Activated CD8-positive, alpha-beta T cell treated with anti-CD3 and anti-CD28 coated beads for 36 hours (primary cell): ENCODE data around the gene CHRNA10. TPM values are rescaled to one million over a fixed set of nuclear protein-coding genes. Genes with fewer than 3 reads are reported as not detected.

Experiments used
- ATAC-seq: fragments of 200-7000 bp; cut with Tn5 transposase; one replicate; pipeline ENCODE4 v1.10.0; 2021; ENCODE audit warnings: mild to moderate bottlenecking, moderate library complexity
- CTCF ChIA-PET: fragments of 350-600 bp; sonication (Branson Sonifier 250); formaldehyde crosslinking; loops from one replicate; lab custom pipeline; 2021; ENCODE audit warnings: antibody characterized with exemption; lab: Charles Lee
- POLR2A ChIA-PET: fragments of 350-600 bp; sonication (Branson Sonifier 250); formaldehyde crosslinking; loops from one replicate; lab custom pipeline; 2021; ENCODE audit warnings: antibody characterized with exemption; lab: Charles Lee
- DNase-seq: peaks from one replicate; pipeline ENCODE4 v3.0.0-alpha.2; 2020
- H3K27ac Mint-ChIP-seq: one replicate; pipeline ENCODE4 v1.8.0; 2021; ENCODE audit warnings: mild to moderate bottlenecking, mixed read lengths
- H3K27me3 Mint-ChIP-seq: one replicate; pipeline ENCODE4 v1.8.0; 2021; ENCODE audit warnings: mixed read lengths
- H3K36me3 Mint-ChIP-seq: one replicate; pipeline ENCODE4 v1.8.0; 2021; ENCODE audit warnings: low read depth, mixed read lengths
- H3K4me1 Mint-ChIP-seq: one replicate; pipeline ENCODE4 v1.8.0; 2021; ENCODE audit warnings: low read depth, mixed read lengths
- H3K4me3 Mint-ChIP-seq: one replicate; pipeline ENCODE4 v1.8.0; 2021; ENCODE audit warnings: mild to moderate bottlenecking, moderate library complexity, mixed read lengths
- H3K9me3 Mint-ChIP-seq: one replicate; pipeline ENCODE4 v1.8.0; 2021; ENCODE audit warnings: mixed read lengths
- intact Hi-C: fragments of 100-400 bp; cut with micrococcal nuclease; formaldehyde crosslinking; loops from one replicate; pipeline ENCODE4 v1.10.0; 2022
- total RNA-seq, 2 experiments: library from RNA; stranded (reverse); gene quantifications; one replicate each; pipeline ENCODE4 v1.2.3, GENCODE V29; 2021
- TF ChIP-seq, protein P1 (sequence below): fragments of 200-600 bp; IDR thresholded peaks from one replicate; pipeline ENCODE4 v1.8.0; 2022; ENCODE audit warnings: antibody characterized with exemption, mild to moderate bottlenecking

The CHRNA10 gene
- total RNA-seq, 2 experiments from 2014 or later: 0.58 to 1.0 TPM

DNA sequence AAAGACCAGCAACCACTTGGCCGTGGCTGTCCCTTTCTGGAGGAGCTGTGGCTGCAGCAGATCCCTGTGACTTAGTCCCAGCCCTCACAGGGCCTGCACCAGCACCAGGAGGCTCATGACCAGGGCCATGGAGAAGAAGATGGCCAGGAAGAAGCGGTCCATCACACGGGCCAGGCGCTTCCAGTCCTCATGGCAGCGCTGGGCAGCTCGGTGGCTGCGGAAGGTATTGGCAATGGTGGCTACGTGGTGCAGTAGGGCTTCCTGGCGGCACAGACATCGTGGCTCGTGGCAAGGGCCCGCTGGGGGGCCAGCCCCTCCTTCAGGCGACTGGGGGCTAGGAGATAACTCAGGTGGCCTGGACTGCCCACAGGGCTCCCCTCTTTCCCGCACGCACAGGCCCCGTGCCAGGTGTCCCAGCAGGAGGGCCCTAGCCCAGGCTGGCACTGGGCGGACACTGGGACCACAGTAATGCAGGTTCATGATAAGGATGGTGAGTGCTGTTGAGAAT is 5.1 kb downstream of the CHRNA10 start:
- Mint-ChIP-seq H3K27ac (no peak overlapping the region), H3K4me3 (no peak overlapping the region), H3K27me3 (no peaks in the 10 kb centered on the region), H3K36me3 (peaks cover 19% of the 10 kb centered on the region), H3K9me3 (no peaks in the 10 kb centered on the region), H3K4me1 (no peaks in the 10 kb centered on the region)
- POLR2A ChIA-PET: interaction anchor here (1.0 kb wide), 1 partner anchor 15 kb away, joined by 3 read pairs; no protein-coding TSS in a partner anchor
- TF ChIP-seq, protein P1, sequence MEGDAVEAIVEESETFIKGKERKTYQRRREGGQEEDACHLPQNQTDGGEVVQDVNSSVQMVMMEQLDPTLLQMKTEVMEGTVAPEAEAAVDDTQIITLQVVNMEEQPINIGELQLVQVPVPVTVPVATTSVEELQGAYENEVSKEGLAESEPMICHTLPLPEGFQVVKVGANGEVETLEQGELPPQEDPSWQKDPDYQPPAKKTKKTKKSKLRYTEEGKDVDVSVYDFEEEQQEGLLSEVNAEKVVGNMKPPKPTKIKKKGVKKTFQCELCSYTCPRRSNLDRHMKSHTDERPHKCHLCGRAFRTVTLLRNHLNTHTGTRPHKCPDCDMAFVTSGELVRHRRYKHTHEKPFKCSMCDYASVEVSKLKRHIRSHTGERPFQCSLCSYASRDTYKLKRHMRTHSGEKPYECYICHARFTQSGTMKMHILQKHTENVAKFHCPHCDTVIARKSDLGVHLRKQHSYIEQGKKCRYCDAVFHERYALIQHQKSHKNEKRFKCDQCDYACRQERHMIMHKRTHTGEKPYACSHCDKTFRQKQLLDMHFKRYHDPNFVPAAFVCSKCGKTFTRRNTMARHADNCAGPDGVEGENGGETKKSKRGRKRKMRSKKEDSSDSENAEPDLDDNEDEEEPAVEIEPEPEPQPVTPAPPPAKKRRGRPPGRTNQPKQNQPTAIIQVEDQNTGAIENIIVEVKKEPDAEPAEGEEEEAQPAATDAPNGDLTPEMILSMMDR: no peak
- intact Hi-C loops: no loop called here
- no peak for DNase-seq
- no peak for ATAC-seq
- CTCF ChIA-PET: no interaction called here

DNA sequence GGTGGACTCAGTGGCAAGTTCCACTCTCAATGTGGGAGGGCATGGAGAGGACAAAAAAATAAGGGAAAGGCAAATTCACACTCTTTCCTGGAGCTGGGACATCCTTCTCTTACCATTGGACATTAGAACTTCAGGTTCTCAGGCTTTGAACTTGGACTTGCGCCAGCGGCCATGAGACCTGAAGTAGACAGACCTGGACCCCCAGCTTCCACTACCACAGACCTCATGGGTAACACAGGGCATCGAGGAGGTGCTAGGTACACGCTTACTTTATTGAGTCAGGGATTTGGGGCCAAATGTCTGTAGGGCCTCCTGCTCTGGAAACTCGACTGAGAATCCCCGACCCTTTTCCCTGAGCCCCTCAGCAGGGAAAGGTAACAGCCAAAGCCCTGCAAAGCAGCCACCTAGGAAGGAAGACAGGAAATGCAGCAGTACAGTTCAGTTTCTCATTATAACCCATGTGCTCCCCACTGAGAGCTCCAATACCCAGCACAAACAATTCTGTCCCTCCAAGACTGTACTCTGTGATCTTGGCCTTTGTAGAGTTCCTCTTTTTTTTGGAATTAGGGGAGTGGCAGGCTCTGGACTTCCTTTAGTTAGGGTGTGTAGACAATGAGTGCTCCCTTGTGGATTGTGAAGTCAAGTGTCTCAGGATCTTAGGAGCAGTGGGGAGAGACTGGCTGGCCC is 5.7 kb downstream of the CHRNA10 start:
- H3K27me3 Mint-ChIP-seq: no peaks in the 10 kb centered on the region
- intact Hi-C loops: no loop called here
- H3K4me1 Mint-ChIP-seq: no peaks in the 10 kb centered on the region
- POLR2A ChIA-PET: no interaction called here
- no peak overlapping the region for H3K4me3 Mint-ChIP-seq
- CTCF ChIA-PET: no interaction called here
- no peaks in the 10 kb centered on the region for H3K9me3 Mint-ChIP-seq
- ATAC-seq (no peak), DNase-seq (no peak)
- H3K27ac Mint-ChIP-seq: no peak overlapping the region
- H3K36me3 Mint-ChIP-seq: peaks cover 19% of the 10 kb centered on the region
- TF ChIP-seq, protein P1: no peak

DNA sequence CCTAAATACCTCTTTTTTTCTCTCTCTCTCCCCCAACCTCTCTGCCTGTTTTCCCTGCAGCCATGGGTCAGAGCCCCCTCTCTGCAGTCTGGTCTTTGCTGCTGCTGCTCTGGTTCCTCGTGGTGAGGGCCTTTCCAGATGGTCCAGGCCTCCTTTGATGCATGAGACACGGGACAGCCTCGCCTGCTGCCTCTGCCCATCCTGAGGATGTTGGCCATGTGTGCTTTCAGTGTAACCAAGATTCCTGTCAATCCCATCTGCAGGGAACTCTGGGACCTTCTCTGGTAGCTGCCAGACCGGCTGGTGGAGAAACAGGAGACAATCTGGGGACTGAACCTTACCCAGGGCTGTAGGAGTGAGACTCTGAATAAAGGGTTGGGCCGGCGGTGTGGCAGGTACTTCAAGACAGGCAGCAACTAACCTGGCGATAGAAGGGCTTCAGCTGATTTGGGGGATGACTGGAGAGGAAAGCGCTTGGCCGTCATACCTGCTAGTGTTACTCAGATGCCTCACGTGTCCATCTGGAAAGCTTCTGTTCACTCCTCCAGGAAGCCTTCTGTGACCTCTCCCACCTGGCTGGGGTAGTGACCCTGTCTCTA is 7.1 kb downstream of the CHRNA10 start:
- Mint-ChIP-seq H3K27ac (no peak overlapping the region), H3K36me3 (peaks cover 6% of the 10 kb centered on the region), H3K9me3 (no peaks in the 10 kb centered on the region), H3K4me3 (no peak overlapping the region), H3K27me3 (no peaks in the 10 kb centered on the region), H3K4me1 (no peaks in the 10 kb centered on the region)
- ChIA-PET CTCF (interaction anchor here (0.9 kb wide), 1 partner anchor 39 kb away, joined by 3 read pairs; no protein-coding TSS in a partner anchor), POLR2A (no interaction called here)
- ATAC-seq: no peak
- TF ChIP-seq, protein P1: no peak
- DNase-seq: no peak
- intact Hi-C loops: no loop called here

DNA sequence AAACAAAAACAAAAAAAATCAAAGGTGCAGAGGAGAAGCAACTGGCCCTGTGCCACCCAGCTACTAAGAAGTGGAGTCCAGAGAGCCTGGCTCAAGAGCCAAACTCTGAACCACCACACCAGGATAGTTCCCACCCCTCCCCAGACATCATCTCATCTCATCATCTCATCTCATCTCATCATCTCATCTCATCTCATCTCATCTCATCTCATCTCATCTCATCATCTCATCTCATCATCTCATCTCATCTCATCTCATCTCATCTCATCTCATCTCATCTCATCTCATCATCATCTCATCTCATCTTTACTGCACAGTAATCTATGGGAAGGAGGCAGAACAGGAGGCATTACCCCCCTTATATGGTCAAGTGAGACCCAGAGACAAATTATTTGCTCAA is 8.3 kb downstream of the CHRNA10 start:
- DNase-seq (no peak), ATAC-seq (no peak)
- no peak overlapping the region for H3K27ac Mint-ChIP-seq
- H3K27me3 Mint-ChIP-seq: peaks cover 3% of the 10 kb centered on the region
- ChIA-PET CTCF (interaction anchor here (0.9 kb wide), 1 partner anchor 38 kb away, joined by 3 read pairs; no protein-coding TSS in a partner anchor), POLR2A (no interaction called here)
- TF ChIP-seq, protein P1: no peak
- H3K36me3 Mint-ChIP-seq: peaks cover 3% of the 10 kb centered on the region
- no peaks in the 10 kb centered on the region for H3K9me3 Mint-ChIP-seq
- H3K4me1 Mint-ChIP-seq: no peaks in the 10 kb centered on the region
- H3K4me3 Mint-ChIP-seq: no peak overlapping the region
- intact Hi-C loops: no loop called here

DNA sequence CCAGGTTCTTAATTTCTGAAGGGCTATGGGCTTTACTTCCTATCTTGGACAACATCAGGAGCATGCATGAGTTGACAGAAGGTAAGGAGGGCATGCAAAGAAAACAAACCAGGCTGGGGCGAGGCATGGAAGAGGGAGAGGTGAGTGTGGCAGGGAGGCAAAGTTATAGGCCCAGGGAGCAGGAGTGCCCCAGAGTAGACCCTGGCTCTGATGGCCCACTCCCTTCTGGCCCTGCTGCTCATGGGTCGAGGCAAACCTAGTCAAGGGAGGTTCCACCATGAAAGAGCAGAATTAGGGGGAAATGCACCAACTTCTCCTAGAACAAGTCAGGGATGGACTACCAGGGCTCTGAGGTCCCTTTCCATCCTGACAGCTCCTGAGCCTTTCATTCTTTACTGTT is 10.2 kb downstream of the CHRNA10 start:
- H3K36me3 Mint-ChIP-seq: peaks cover 3% of the 10 kb centered on the region
- H3K27me3 Mint-ChIP-seq: peaks cover 3% of the 10 kb centered on the region
- intact Hi-C loops: no loop called here
- no peaks in the 10 kb centered on the region for H3K4me1 Mint-ChIP-seq
- POLR2A ChIA-PET: no interaction called here
- TF ChIP-seq, protein P1: no peak
- no peaks in the 10 kb centered on the region for H3K9me3 Mint-ChIP-seq
- ATAC-seq: no peak
- H3K27ac Mint-ChIP-seq: no peak overlapping the region
- CTCF ChIA-PET: no interaction called here
- DNase-seq: no peak
- H3K4me3 Mint-ChIP-seq: no peak overlapping the region
